Caco-2 (cell line): ENCODE data around the gene SH3GLB2. TPM values are rescaled to one million over a fixed set of nuclear protein-coding genes. Genes with fewer than 3 reads are reported as not detected.
"Not testable (repeated sequence)": the region's sequence is repeated elsewhere in the genome, so short reads cannot be mapped to it uniquely, and the experiment has no call there.

Source experiments
- BruUV-seq: library from RNA; stranded (reverse); fragments of 400-500 nt; replicated peaks from 2 replicates; lab custom pipeline; 2021; lab: Mats Ljungman, UMichigan
- CTCF ChIA-PET: fragments of 300-600 bp; sonication (Branson Sonifier 250); formaldehyde crosslinking; loops from one replicate; lab custom pipeline; 2022; ENCODE audit warnings: antibody characterized with exemption; lab: Charles Lee
- POLR2A ChIA-PET: fragments of 300-600 bp; sonication (Branson Sonifier 250); formaldehyde crosslinking; loops from one replicate; lab custom pipeline; 2022; ENCODE audit warnings: antibody characterized with exemption; lab: Charles Lee
- DNase-seq, 2 experiments: peaks; one replicate each; pipeline versions ENCODE4 v3.0.0 to v3.0.0-alpha.2; 2020 to 2022
- H3K27me3 ChIP-seq: replicated peaks from 2 replicates; pipeline ENCODE4 v1.6.0; 2011; ENCODE audit warnings: low read length; ENCODE audit not compliant: control insufficient read depth, insufficient read depth
- H3K36me3 ChIP-seq: 2 replicates; pipeline ENCODE4 v1.5.1; 2011; ENCODE audit warnings: low read length; ENCODE audit not compliant: control insufficient read depth, insufficient read depth
- H3K4me1 ChIP-seq: fragments of 250-450 bp; sonication (Bioruptor Pico); 2 replicates; pipeline ENCODE4 v1.5.1; 2020; ENCODE audit warnings: mild to moderate bottlenecking
- H3K4me3 ChIP-seq: 2 replicates; pipeline ENCODE4 v1.5.1; 2011; ENCODE audit warnings: low read depth, mild to moderate bottlenecking, control low read depth, low read length
- H3K9me3 ChIP-seq: fragments of 250-450 bp; sonication (Bioruptor Pico); 2 replicates; pipeline ENCODE4 v1.5.1; 2020; ENCODE audit warnings: mild to moderate bottlenecking, moderate library complexity
- H3K27ac Mint-ChIP-seq: one replicate; pipeline ENCODE4 v1.8.0; 2022; ENCODE audit warnings: mixed read lengths; ENCODE audit not compliant: unreplicated experiment
- H3K27me3 Mint-ChIP-seq: one replicate; pipeline ENCODE4 v1.8.0; 2022; ENCODE audit warnings: mixed read lengths; ENCODE audit not compliant: insufficient read depth, unreplicated experiment
- H3K36me3 Mint-ChIP-seq: one replicate; pipeline ENCODE4 v1.8.0; 2022; ENCODE audit warnings: mild to moderate bottlenecking, mixed read lengths; ENCODE audit not compliant: insufficient read depth, unreplicated experiment
- H3K4me1 Mint-ChIP-seq: one replicate; pipeline ENCODE4 v1.8.0; 2022; ENCODE audit warnings: low read depth, mixed read lengths; ENCODE audit not compliant: unreplicated experiment
- H3K4me3 Mint-ChIP-seq: one replicate; pipeline ENCODE4 v1.8.0; 2022; ENCODE audit warnings: mild to moderate bottlenecking, moderate library complexity, mixed read lengths; ENCODE audit not compliant: unreplicated experiment
- H3K9me3 Mint-ChIP-seq: one replicate; pipeline ENCODE4 v1.8.0; 2022; ENCODE audit warnings: mixed read lengths; ENCODE audit not compliant: unreplicated experiment
- intact Hi-C: fragments of 100-400 bp; cut with micrococcal nuclease; formaldehyde crosslinking; loops from one replicate; pipeline ENCODE4 v1.10.0; 2022; ENCODE audit not compliant: unreplicated experiment
- total RNA-seq: library from RNA; stranded (reverse); gene quantifications from 2 replicates; pipeline ENCODE4 v1.2.3, GENCODE V29; 2022
- TF ChIP-seq, protein P1 (sequence below), 2 experiments: fragments of 200-600 bp in 1 of 2; IDR thresholded peaks; 1 replicate in 1 of 2; 2 replicates in 1 of 2; pipeline versions ENCODE4 v1.5.1 to v1.8.0; 2011 to 2022; ENCODE audit warnings: antibody characterized with exemption in 1 of 2, control low read depth in 1 of 2, inconsistent platforms in 1 of 2, low read depth in 1 of 2, low read length in 1 of 2, mild to moderate bottlenecking in 1 of 2, moderate library complexity in 1 of 2; ENCODE audit not compliant: insufficient read depth in 1 of 2, severe bottlenecking in 1 of 2, unreplicated experiment in 1 of 2

SH3GLB2 gene
- total RNA-seq, 1 experiment from 2014 or later = 66.7 TPM

DNA sequence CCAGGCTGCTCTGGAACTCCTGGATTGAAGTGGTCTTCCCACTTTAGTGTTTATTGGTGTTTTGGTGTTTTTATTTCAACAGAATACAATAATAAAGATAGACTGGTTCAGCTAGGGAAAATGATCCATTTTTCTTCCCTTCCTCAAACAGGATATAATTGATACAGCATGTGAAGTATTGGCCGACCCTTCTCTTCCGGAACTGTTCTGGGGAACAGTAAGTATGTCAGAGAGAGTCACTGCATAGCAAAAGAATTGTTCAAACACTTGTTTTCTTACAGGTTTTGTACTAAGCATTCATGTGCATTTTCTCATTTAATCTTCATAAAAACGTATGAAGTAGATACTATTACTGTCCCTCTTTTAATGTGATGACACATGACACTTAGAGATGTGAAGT, 49.0 kb downstream of the SH3GLB2 start:
- ChIA-PET POLR2A (no interaction called here), CTCF (no interaction called here)
- BruUV-seq = no TSS peak
- TF ChIP-seq, protein P1, sequence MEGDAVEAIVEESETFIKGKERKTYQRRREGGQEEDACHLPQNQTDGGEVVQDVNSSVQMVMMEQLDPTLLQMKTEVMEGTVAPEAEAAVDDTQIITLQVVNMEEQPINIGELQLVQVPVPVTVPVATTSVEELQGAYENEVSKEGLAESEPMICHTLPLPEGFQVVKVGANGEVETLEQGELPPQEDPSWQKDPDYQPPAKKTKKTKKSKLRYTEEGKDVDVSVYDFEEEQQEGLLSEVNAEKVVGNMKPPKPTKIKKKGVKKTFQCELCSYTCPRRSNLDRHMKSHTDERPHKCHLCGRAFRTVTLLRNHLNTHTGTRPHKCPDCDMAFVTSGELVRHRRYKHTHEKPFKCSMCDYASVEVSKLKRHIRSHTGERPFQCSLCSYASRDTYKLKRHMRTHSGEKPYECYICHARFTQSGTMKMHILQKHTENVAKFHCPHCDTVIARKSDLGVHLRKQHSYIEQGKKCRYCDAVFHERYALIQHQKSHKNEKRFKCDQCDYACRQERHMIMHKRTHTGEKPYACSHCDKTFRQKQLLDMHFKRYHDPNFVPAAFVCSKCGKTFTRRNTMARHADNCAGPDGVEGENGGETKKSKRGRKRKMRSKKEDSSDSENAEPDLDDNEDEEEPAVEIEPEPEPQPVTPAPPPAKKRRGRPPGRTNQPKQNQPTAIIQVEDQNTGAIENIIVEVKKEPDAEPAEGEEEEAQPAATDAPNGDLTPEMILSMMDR (IDR thresholded peaks at IDR 0.05; ENCODE audit: insufficient read depth in 1 of 2, low read depth in 1 of 2, low read length in 1 of 2, severe bottlenecking in 1 of 2, unreplicated experiment in 1 of 2) = no peak
- H3K36me3 Mint-ChIP-seq = peaks cover 88% of the 10 kb centered on the region
- Histone ChIP-seq H3K36me3 (peaks cover 1% of the 10 kb centered on the region; the same call in 1 of the 2 replicates), H3K4me1 (no peaks in the 10 kb centered on the region), H3K4me3 (no peak overlapping the region), H3K27me3 (no peaks in the 10 kb centered on the region), H3K9me3 (no peaks in the 10 kb centered on the region)
- DNase-seq = no peak
- H3K27ac Mint-ChIP-seq = no peak overlapping the region
- no peaks in the 10 kb centered on the region for H3K4me1 Mint-ChIP-seq
- no peak overlapping the region for H3K4me3 Mint-ChIP-seq
- intact Hi-C loops = no loop called here
- H3K27me3 Mint-ChIP-seq = no peaks in the 10 kb centered on the region
- no peaks in the 10 kb centered on the region for H3K9me3 Mint-ChIP-seq

DNA sequence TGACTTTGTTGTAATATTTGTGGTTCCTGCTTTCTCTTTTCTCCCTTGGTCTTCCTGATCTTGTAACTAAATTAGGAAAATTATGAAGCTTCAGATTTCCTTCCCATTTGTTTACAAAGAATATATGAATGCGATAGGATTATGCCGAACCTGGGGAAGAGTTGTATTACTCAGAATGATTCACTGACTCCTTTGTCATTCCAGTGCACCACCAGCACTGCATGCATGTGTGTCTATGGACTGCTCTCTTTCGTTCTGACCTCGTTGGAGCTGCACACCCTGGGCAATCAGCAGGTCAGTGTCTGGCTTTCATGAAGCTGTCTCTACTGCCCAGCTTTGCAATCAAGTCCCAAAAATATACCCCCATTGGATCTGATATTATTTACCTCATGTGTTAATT, 55.2 kb downstream of the SH3GLB2 start:
- Histone ChIP-seq H3K4me1 (no peaks in the 10 kb centered on the region), H3K4me3 (no peak overlapping the region), H3K9me3 (no peaks in the 10 kb centered on the region), H3K27me3 (no peaks in the 10 kb centered on the region), H3K36me3 (0 out of 2 replicates have a peak, but pooled peaks cover 4% of the 10 kb centered on the region)
- H3K27ac Mint-ChIP-seq = no peak overlapping the region
- H3K4me1 Mint-ChIP-seq = no peaks in the 10 kb centered on the region
- no peaks in the 10 kb centered on the region for H3K27me3 Mint-ChIP-seq
- ChIA-PET CTCF (no interaction called here), POLR2A (interaction anchor here (0.6 kb wide), 2 partner anchors 22 to 24 kb away, joined by 3 read pairs; no protein-coding TSS in a partner anchor)
- DNase-seq = no peak
- H3K9me3 Mint-ChIP-seq = no peaks in the 10 kb centered on the region
- peaks cover 80% of the 10 kb centered on the region for H3K36me3 Mint-ChIP-seq
- no peak overlapping the region for H3K4me3 Mint-ChIP-seq
- intact Hi-C loops = no loop called here
- BruUV-seq = no TSS peak
- TF ChIP-seq, protein P1 (IDR thresholded peaks at IDR 0.05; ENCODE audit: insufficient read depth in 1 of 2, low read depth in 1 of 2, low read length in 1 of 2, severe bottlenecking in 1 of 2, unreplicated experiment in 1 of 2) = no peak

DNA sequence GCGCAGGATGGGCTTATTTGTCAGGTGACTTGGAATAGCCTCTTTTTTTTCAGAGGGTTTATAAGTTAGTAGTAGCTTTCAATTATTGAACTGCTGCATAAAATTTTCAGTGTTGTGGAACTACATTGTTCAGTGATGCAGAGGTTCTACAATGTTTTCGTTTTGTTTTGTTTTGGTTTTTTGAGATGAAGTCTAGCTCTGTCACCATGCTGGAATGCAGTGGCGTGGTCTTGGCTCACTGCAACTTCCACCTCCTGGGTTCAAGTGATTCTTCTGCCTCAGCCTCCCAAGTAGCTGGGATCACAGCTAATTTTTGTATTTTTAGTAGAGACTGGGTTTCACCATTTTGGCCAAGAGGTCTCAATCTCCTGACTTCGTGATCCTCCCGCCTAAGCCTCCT, 58.6 kb downstream of the SH3GLB2 start:
- Histone ChIP-seq H3K27me3 (no peaks in the 10 kb centered on the region), H3K36me3 (0 out of 2 replicates have a peak, but pooled peaks cover 3% of the 10 kb centered on the region), H3K9me3 (no peaks in the 10 kb centered on the region), H3K4me3 (no peak overlapping the region), H3K4me1 (no peaks in the 10 kb centered on the region)
- intact Hi-C loops = no loop called here
- Mint-ChIP-seq H3K9me3 (no peaks in the 10 kb centered on the region), H3K27me3 (no peaks in the 10 kb centered on the region), H3K4me1 (no peaks in the 10 kb centered on the region), H3K36me3 (peaks cover 68% of the 10 kb centered on the region), H3K4me3 (no peak overlapping the region), H3K27ac (no peak overlapping the region)
- no TSS peak for BruUV-seq
- ChIA-PET CTCF (no interaction called here), POLR2A (no interaction called here)
- DNase-seq = no peak
- TF ChIP-seq, protein P1 (IDR thresholded peaks at IDR 0.05; ENCODE audit: insufficient read depth in 1 of 2, low read depth in 1 of 2, low read length in 1 of 2, severe bottlenecking in 1 of 2, unreplicated experiment in 1 of 2) = no peak

DNA sequence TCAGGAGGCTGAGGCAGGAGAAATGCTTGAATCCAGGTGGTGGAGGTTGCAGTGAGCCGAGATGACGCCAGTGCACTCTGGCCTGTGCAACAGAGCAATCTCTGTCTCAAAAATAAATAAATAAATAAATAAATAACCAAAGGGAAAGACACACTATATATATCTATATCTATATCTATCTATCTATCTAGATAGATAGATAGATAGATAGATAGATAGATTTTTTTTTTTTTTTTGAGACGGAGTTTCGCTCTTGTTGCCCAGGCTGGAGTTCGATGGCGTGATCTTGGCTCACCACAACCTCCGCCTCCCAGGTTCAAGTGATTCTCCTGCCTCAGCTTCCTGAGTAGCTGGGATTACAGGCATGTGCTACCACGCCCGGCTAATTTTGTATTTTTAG, 66.7 kb downstream of the SH3GLB2 start:
- H3K36me3 ChIP-seq, H3K27me3 ChIP-seq, H3K4me1 ChIP-seq, DNase-seq, CTCF ChIA-PET, POLR2A ChIA-PET, H3K27ac Mint-ChIP-seq, H3K4me3 ChIP-seq, BruUV-seq, H3K9me3 Mint-ChIP-seq, H3K4me1 Mint-ChIP-seq, H3K9me3 ChIP-seq, intact Hi-C loops, H3K27me3 Mint-ChIP-seq, H3K4me3 Mint-ChIP-seq: not testable (repeated sequence)
- H3K36me3 Mint-ChIP-seq = peaks cover 66% of the 10 kb centered on the region
